Measurements from ENCODE around the gene NUB1.
A peak's percentile ranks its signal among the peaks of the same experiment; 100 is the strongest.
"Not testable (repeated sequence)": the region's sequence is repeated elsewhere in the genome, so short reads cannot be mapped to it uniquely, and the experiment has no call there.

Gene NUB1, protein sequence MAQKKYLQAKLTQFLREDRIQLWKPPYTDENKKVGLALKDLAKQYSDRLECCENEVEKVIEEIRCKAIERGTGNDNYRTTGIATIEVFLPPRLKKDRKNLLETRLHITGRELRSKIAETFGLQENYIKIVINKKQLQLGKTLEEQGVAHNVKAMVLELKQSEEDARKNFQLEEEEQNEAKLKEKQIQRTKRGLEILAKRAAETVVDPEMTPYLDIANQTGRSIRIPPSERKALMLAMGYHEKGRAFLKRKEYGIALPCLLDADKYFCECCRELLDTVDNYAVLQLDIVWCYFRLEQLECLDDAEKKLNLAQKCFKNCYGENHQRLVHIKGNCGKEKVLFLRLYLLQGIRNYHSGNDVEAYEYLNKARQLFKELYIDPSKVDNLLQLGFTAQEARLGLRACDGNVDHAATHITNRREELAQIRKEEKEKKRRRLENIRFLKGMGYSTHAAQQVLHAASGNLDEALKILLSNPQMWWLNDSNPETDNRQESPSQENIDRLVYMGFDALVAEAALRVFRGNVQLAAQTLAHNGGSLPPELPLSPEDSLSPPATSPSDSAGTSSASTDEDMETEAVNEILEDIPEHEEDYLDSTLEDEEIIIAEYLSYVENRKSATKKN

DNA sequence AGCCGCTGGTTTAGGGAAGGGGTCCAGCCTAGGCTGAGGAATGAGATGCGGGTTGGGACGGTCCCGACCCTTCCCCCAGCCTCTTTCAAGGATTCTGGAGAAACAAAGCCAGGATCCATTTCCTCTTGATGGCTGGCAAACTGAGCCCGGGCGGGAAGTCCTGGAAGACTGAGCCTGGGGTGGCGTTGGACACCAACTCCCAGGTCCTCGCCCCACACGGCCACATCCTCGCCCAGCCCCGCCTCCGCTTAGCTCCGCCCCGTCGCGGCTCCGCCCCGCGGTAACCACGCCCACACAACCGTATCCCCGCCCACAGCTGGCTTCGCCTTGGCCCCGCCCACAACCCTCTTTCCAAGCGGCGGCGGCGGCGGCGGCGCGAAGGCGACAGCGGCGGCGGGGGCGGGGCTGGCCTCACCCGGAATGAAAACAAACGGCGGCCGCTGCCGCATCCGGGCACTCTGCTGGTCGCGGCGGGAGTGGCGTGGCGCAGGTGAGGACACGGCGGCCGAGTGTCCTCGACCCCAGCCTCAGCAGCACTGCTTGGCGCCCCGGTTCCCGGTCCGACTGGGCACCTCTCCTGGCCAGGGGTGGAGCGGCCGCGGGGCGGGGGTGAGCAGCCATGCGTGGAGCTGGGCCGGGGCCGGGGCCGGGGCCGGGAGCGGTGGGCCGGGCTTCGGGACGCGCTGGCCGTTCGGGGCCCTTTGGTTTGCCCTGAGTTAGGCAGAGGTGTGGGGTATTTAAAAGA, at the start of gene NUB1:
TSS of gene NUB1 (plus strand) at position 456 of the 745 bp plus-strand sequence. CDS start 3,538 bp downstream, outside the sequence.
- DNase-seq (ENCODE audit: low read depth in 2 of 2), result peak; percentile 78 to 87

- DNase-seq (ENCODE audit: low read depth in 2 of 2), result no peak
Observed at GRCh38 chr7:151292850-151293249, 48.8 kb upstream of the NUB1 start.

DNA sequence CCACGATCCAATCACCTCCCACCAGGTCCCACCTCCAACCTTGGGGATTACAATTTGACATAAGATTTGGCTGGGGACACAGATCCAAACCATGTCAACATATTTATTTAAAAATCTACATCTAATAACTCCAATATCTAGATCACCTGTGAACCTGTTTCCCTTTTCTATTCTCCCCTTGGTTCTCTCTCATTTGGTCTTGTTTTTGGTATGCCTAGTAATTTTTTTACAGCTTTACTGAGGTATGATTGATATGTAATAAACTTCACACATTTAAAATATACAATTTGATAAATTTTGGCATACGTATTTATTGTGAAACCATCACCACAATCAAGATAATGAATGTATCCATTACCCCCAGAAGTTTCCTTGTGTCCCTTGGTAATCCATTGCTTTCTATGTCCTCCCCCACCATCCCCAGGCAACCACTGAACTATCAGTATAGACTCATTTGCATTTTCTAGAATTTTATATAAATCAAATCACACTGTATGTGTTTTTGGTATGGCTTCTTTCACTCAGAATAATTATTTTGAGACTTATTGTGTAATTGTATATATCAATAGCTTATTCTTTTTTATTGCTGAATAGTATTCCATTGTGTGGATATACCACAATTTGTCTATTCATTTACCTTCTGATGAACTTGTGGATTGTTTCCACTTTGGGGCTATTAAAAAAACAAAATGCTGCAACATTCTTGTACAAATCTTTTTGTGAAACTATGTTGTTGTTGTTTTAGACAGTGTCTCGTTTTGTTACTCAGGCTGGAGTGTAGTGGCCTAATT, 45.2 kb upstream of the NUB1 start:
- no peak for DNase-seq (ENCODE audit: low read depth in 2 of 2)

- no peak for DNase-seq (ENCODE audit: low read depth in 2 of 2)
Observed at GRCh38 chr7:151298765-151299164, 42.8 kb upstream of the NUB1 start.

GRCh38 chr7:151299530-151299929, 42.1 kb upstream of the NUB1 start:
- no peak for DNase-seq (ENCODE audit: low read depth in 2 of 2)

GRCh38 chr7:151299940-151300645, 41.5 kb upstream of the NUB1 start:
- DNase-seq (ENCODE audit: low read depth in 2 of 2), result no peak

GRCh38 chr7:151301471-151302462, 39.8 kb upstream of the NUB1 start:
- no peak for DNase-seq (ENCODE audit: low read depth in 2 of 2)

DNA sequence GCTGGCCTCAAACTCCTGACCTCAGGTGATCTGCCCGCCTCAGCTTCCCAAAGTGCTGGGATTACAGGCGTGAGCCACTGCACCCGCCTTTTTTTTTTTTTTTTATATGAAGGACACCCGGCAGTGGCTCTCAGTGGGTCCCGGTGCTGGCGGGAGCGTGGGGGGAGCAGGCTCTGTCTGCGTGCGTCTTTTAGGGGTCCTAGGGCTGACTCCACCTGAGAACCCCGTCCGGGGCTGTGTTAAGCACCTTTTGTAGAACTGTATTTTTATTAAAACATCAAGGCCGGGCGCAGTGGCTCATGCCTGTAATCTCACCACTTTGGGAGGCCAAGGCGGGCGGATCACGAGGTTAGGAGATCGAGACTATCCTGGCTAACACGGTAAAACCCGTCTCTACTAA, 37.4 kb upstream of the NUB1 start:
- DNase-seq (ENCODE audit: low read depth in 2 of 2), result not testable (repeated sequence)

- no peak for DNase-seq (ENCODE audit: low read depth in 2 of 2)
Observed at GRCh38 chr7:151304856-151305255, 36.8 kb upstream of the NUB1 start.

DNA sequence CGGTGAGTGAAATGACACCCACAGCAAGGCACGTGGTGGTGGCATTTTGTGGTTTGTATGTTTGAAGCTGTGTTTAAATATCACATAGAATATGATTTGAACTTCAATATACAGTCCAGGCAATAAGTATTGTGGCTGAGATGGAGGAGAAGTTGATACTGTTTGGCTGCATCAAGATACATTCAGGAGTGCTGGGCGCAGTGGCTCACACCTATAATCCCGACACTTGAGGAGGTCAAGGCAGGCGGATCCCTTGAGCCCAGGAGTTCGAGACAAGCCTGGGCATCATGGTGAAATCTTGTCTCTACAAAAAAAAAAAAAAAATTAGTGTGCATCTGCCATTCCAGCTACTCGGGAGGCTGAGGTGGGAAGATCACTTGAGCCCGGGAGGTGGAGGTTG, 35.2 kb upstream of the NUB1 start:
- no peak for DNase-seq (ENCODE audit: low read depth in 2 of 2)

DNA sequence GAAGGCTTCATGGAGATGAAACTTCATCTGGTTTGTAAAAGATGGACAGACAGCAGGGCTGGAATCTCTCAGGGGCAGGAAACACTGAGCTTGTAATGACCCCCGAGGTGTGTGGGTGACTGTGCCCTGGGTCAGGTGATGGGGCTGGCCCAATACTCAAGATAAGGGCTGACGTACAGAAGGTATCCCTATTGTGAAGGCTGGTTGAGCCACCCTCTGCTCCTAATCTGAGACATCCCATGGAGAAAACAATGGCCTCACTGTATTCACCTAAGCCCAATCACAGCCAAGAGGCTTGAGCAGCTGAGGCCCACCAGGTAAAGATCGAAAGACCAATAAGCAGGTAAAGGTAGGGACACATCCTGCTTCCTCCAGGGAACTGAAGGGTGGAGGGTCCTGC, 34.8 kb upstream of the NUB1 start:
- DNase-seq (ENCODE audit: low read depth in 2 of 2), result no peak

DNA sequence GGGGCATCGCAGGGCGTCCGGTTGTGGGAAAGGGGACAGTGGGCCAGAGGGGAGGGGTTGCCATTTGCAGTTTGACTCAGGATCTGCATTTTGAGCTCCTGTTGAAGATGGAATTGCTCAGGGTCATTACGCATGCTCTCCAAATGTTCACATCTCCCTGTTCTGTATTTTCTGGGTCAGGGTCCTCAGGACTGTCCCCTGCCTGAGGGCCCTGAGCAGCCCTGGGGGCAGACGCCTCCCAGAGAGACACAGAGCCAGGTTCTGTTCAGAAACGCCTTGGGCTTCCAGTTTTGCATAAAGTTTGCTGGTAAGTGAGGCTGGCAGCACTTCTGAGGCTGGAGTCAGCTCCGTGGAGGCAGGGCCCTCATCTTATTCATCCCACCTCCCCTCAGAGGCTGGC, 34.1 kb upstream of the NUB1 start:
- DNase-seq (ENCODE audit: low read depth in 2 of 2), result no peak

- DNase-seq (ENCODE audit: low read depth in 2 of 2), result no peak
Observed at GRCh38 chr7:151308256-151308655, 33.4 kb upstream of the NUB1 start.

- DNase-seq (ENCODE audit: low read depth in 2 of 2), result no peak
Observed at GRCh38 chr7:151308791-151309190, 32.8 kb upstream of the NUB1 start.

- DNase-seq (ENCODE audit: low read depth in 2 of 2), result no peak
Observed at GRCh38 chr7:151309311-151309710, 32.3 kb upstream of the NUB1 start.

GRCh38 chr7:151310578-151310977, 31.0 kb upstream of the NUB1 start:
- DNase-seq (ENCODE audit: low read depth in 2 of 2), result no peak

- no peak for DNase-seq (ENCODE audit: low read depth in 2 of 2)
Observed at GRCh38 chr7:151311294-151311864, 30.2 kb upstream of the NUB1 start.

DNA sequence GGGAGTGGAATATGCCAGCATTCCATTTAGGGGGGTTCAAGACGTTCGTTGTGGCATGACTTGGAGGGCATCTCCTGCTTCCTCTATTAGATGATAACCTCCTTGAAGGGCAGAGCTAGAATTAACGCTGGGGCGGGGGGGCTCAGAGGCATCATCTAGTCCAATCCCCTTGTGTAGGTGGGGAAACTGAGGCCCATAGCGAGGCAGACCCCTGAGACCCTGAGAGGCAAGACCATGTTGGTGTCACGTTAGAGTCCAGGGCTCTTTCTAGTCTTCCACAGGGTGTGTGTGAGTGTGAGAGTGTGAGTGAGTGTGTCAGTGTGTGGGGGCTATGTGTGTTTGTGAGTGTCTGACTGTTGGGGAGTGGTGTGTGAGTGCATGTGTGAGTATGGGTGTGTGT, 29.3 kb upstream of the NUB1 start:
- DNase-seq (ENCODE audit: low read depth in 2 of 2), result no peak

Measured in stimulated activated CD8-positive, alpha-beta memory T cell treated with anti-CD3 and anti-CD28 coated beads, Interleukin-7, amount 100 ng/mL, for 4 hours (primary cell).